Measurements from ENCODE around the gene DCC.
"Not testable (repeated sequence)": the region's sequence is repeated elsewhere in the genome, so short reads cannot be mapped to it uniquely, and the experiment has no call there.

Gene DCC

DNA sequence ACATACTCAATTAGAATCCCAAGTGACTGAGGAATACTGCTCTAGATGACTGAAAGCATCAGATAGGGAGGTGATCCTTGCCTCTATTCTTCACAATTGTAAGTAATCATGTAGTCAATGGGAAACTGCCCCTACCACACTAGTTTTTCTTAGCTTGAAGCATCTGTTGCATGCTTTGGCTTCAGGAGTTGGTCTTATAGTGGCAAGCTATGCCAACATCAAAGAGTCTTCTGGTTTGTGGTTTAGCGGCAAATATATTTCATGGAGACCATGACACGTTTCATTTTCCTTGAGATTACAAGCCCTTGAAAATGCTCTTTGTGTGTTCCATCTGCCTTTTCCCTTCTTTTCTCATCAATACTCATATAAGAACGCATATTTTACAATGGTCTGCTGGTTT is 12.9 kb downstream of the DCC start:
- no peak for DNase-seq (ENCODE audit: low spot score)
- H3K27ac ChIP-seq = no peak overlapping the region
- TF ChIP-seq, protein P1, sequence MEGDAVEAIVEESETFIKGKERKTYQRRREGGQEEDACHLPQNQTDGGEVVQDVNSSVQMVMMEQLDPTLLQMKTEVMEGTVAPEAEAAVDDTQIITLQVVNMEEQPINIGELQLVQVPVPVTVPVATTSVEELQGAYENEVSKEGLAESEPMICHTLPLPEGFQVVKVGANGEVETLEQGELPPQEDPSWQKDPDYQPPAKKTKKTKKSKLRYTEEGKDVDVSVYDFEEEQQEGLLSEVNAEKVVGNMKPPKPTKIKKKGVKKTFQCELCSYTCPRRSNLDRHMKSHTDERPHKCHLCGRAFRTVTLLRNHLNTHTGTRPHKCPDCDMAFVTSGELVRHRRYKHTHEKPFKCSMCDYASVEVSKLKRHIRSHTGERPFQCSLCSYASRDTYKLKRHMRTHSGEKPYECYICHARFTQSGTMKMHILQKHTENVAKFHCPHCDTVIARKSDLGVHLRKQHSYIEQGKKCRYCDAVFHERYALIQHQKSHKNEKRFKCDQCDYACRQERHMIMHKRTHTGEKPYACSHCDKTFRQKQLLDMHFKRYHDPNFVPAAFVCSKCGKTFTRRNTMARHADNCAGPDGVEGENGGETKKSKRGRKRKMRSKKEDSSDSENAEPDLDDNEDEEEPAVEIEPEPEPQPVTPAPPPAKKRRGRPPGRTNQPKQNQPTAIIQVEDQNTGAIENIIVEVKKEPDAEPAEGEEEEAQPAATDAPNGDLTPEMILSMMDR (conservative IDR thresholded peaks at IDR 0.05; ENCODE audit: low read depth) = no peak
- CTCF ChIA-PET = no interaction called here
- POLR2A ChIA-PET (ENCODE audit: low non-redundant PET) = no interaction called here

DNA sequence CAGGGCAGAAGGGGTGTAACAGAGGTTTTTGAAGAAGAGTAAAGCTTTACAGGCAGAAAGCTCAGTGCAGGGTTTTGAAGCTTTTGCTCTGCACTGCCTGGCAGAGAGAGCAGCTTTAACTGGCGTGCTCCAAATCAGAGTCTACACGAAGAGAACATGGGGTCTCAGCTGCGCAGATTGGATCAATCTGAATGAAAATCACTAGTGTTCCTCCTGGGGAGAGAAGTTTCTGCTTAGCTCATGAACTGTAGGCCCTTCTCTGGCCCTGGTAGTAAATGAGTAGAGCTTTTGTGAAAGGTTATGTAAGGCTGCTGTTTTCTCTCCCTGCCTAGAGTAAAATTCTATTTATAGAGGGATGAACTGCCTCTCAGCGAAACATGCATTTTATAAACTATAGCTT is 13.6 kb downstream of the DCC start:
- TF ChIP-seq, protein P1 (conservative IDR thresholded peaks at IDR 0.05; ENCODE audit: low read depth) = no peak
- H3K27ac ChIP-seq = no peak overlapping the region
- POLR2A ChIA-PET (ENCODE audit: low non-redundant PET) = no interaction called here
- CTCF ChIA-PET = no interaction called here
- no peak for DNase-seq (ENCODE audit: low spot score)

DNA sequence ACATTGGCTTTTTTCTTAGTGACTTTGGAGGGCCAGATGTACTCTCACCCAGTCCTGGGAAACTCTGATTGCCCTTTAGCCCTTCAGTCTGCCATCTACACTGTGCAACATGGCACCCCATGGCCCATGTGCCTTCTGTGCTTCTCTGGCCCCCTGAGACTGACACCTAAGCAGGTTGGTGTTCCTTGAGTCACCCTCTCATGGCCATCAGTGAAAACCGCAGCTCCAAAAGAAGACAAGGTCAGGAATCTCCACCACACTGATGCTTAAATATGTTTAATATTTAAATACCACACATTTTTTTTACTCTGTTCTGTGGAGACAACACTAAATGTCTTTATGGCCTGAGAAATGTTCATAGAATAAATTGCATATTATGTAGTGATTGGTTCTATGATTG is 23.9 kb downstream of the DCC start:
- no peak overlapping the region for H3K27ac ChIP-seq
- TF ChIP-seq, protein P1 (conservative IDR thresholded peaks at IDR 0.05; ENCODE audit: low read depth) = no peak
- DNase-seq (ENCODE audit: low spot score) = no peak
- ChIA-PET POLR2A (ENCODE audit: low non-redundant PET) (no interaction called here), CTCF (interaction anchor here (0.6 kb wide), 1 partner anchor 15 kb away, joined by 4 read pairs; no protein-coding TSS in a partner anchor)

DNA sequence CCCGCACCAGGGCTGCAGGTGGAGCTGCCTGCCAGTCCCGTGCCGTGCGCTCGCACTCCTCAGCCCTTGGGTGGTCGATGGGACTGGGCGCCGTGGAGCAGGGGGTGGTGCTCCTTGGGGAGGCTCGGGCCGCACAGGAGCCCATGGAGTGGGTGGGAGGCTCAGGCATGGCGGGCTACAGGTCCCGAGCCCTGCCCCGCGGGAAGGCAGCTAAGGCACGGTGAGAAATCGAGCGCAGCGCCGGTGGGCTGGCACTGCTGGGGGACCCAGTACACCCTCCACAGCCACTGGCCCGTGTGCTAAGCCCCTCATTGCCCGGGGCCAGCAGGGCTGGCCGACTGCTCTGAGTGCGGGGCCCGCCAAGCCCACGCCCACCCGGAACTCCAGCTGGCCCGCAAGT is 26.9 kb downstream of the DCC start:
- H3K27ac ChIP-seq; CTCF ChIA-PET; POLR2A ChIA-PET (ENCODE audit: low non-redundant PET); DNase-seq (ENCODE audit: low spot score): not testable (repeated sequence)

DNA sequence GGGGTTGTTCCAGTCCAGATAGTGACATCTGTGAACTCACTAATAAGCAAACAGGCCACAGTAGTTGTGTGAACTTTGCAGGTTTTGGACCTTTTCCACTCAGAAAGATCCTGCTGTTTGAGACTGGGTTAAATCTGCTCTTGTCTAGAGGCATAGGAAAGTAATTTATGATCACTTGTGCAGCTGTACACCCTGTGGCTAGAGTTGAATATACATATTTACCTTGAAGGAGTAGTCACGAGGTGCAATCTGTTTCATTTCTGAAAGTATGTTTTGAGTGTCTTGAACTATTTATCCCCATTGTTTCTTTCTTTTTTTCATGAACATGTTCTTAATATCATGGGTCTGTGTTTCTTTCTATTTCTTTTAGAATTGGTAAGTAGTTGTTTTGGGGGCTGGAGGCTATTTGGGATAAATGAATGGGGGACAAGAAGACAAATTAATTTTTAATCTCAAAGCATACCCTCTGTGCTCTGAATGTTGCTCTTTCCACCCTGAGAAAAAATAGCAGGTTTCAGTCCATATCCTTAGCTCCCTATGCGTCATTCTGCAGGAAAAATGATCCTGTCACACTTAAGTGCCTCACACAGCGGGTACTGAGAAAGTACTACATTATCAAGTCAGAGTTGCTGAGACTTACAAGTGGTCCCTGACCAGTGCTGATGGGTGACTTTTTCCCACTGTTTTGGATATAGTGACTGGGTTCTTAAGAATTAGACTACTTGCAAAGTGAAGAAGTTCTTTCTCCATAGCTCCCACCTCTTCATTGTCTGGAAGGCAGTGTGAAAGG is 28.2 kb downstream of the DCC start:
- ChIA-PET POLR2A (ENCODE audit: low non-redundant PET) (no interaction called here), CTCF (interaction anchor here (0.6 kb wide), 1 partner anchor 10 kb away, joined by 3 read pairs; no protein-coding TSS in a partner anchor)
- H3K27ac ChIP-seq = no peak overlapping the region
- TF ChIP-seq, protein P1 (conservative IDR thresholded peaks at IDR 0.05; ENCODE audit: low read depth) = no peak
- no peak for DNase-seq (ENCODE audit: low spot score)

DNA sequence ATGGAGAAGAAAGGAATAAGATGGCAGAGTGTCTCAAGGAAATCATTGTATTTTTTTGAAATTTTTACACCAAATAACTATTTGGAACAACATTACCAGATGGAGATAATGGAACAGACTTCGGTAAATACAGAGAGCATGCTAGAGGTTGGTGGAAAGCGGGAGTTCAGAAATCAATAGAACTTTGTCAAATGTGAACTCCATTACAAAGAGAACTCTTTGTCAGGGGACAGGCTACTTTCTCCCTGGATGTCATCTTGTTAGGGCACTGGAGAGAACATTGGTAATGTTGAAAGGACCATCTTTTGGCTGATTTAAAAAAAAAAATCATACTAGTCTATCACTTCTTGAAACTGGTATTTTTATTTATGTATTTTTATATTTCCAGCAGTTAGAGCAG is 30.8 kb downstream of the DCC start:
- TF ChIP-seq, protein P1 (conservative IDR thresholded peaks at IDR 0.05; ENCODE audit: low read depth) = no peak
- no peak for DNase-seq (ENCODE audit: low spot score)
- ChIA-PET POLR2A (ENCODE audit: low non-redundant PET) (no interaction called here), CTCF (no interaction called here)
- no peak overlapping the region for H3K27ac ChIP-seq

DNA sequence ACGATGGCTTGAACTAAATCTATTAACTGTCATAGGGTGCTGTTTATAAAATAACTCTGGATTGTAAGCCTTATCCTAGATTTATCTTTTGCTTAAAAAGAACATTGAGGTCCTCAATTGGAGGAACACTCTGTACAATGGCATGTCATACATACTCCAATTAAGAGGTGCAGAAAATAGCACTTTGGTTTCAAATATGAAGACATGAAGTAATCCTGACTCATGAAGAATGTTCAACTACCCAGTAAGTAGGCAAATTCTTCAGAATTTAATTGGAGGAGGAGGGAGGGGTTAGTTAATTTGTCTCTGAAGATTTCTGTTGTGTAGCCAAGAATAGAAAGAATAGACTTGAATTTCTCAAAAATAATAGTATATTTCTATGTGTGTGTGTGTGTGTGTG is 36.1 kb downstream of the DCC start:
- CTCF ChIA-PET = no interaction called here
- POLR2A ChIA-PET (ENCODE audit: low non-redundant PET) = no interaction called here
- no peak overlapping the region for H3K27ac ChIP-seq
- TF ChIP-seq, protein P1 (conservative IDR thresholded peaks at IDR 0.05; ENCODE audit: low read depth) = no peak
- DNase-seq (ENCODE audit: low spot score) = no peak

All from RWPE1 (cell line).